ENCODE results near the gene CYB561D1.

DNA sequence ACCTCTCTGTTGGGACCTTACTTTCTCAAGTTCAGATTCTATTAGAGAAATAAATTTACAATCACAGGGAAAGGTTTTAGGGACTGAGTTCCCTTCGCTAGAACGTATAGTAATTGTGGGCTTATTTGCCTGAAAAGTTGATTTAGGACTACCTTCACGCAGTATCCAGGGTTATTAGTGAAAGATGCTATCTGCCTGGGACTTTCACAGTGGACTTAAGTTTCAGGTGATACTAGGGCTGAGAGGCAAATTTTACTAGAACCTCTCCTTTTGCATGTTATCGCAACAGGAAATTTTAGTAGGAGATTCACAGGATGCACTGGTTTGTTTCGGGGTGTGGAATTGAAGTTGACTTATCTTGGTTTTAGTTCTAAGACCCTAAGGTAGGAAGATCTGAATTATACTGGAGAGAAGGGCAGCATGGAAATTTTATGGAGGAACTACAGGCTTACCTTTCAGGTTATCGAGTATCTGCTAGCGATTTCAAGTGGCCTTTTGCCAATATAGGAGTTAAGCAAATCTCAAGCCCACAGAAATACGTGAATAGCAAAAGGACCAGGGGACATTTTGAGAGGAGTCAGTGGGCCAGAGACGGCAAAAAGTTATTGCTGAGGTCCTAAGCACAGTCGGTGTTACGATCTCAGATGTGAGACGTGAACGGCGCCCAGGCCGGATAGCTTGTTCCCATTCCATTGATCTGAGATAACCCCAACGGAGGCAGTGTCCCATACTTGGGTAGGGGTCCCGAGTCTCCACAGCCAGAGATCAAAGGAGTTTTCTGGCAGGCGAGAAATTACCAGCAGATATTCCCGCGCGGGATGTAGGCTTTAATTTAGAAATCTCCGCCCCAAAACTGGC, 53.8 kb downstream of the CYB561D1 start:
- TF ChIP-seq BHLHE40 (IDR thresholded peaks at IDR 0.05; ENCODE audit: borderline replicate concordance in 1 of 2, low read depth in 2 of 2, low read length in 1 of 2) (no peak), POLR2A (IDR thresholded peaks at IDR 0.05; ENCODE audit: low read depth, low read length) (no peak), POLR2AphosphoS5 (IDR thresholded peaks at IDR 0.05; ENCODE audit: low read length) (no peak), ATF3 (IDR thresholded peaks at IDR 0.05; ENCODE audit: borderline replicate concordance, extremely low read depth, low read depth, low read length) (no peak)
- TF ChIP-seq, protein P1, sequence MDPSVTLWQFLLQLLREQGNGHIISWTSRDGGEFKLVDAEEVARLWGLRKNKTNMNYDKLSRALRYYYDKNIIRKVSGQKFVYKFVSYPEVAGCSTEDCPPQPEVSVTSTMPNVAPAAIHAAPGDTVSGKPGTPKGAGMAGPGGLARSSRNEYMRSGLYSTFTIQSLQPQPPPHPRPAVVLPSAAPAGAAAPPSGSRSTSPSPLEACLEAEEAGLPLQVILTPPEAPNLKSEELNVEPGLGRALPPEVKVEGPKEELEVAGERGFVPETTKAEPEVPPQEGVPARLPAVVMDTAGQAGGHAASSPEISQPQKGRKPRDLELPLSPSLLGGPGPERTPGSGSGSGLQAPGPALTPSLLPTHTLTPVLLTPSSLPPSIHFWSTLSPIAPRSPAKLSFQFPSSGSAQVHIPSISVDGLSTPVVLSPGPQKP (IDR thresholded peaks at IDR 0.05; ENCODE audit: low read depth, low read length), result no peak
- TF ChIP-seq, protein P2, sequence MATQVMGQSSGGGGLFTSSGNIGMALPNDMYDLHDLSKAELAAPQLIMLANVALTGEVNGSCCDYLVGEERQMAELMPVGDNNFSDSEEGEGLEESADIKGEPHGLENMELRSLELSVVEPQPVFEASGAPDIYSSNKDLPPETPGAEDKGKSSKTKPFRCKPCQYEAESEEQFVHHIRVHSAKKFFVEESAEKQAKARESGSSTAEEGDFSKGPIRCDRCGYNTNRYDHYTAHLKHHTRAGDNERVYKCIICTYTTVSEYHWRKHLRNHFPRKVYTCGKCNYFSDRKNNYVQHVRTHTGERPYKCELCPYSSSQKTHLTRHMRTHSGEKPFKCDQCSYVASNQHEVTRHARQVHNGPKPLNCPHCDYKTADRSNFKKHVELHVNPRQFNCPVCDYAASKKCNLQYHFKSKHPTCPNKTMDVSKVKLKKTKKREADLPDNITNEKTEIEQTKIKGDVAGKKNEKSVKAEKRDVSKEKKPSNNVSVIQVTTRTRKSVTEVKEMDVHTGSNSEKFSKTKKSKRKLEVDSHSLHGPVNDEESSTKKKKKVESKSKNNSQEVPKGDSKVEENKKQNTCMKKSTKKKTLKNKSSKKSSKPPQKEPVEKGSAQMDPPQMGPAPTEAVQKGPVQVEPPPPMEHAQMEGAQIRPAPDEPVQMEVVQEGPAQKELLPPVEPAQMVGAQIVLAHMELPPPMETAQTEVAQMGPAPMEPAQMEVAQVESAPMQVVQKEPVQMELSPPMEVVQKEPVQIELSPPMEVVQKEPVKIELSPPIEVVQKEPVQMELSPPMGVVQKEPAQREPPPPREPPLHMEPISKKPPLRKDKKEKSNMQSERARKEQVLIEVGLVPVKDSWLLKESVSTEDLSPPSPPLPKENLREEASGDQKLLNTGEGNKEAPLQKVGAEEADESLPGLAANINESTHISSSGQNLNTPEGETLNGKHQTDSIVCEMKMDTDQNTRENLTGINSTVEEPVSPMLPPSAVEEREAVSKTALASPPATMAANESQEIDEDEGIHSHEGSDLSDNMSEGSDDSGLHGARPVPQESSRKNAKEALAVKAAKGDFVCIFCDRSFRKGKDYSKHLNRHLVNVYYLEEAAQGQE (IDR thresholded peaks at IDR 0.05; ENCODE audit: low read depth, low read length), result no peak
